H1 (cell line): ENCODE data around the gene CALHM2. TPM values are rescaled to one million over a fixed set of nuclear protein-coding genes. Genes with fewer than 3 reads are reported as not detected.

Source experiments
- CTCF ChIA-PET: fragments of 300-600 bp; sonication (Branson Sonifier 250); formaldehyde crosslinking; loops from one replicate; lab custom pipeline; 2021; ENCODE audit not compliant: partially characterized antibody; lab: Charles Lee
- POLR2A ChIA-PET: fragments of 300-600 bp; sonication (Branson Sonifier 250); formaldehyde crosslinking; loops from one replicate; lab custom pipeline; 2021; ENCODE audit warnings: inconsistent platforms; ENCODE audit not compliant: partially characterized antibody; lab: Charles Lee
- DNase-seq, 2 experiments: peaks; one replicate each; pipeline versions ENCODE4 v3.0.0 to v3.0.0-alpha.2; 2010 to 2022; ENCODE audit warnings: low spot score in 2 of 2, low read depth in 1 of 2, mixed read lengths in 1 of 2
- FAIRE-seq: peaks from 2 replicates; lab custom pipeline; 2011; peaks lifted over from hg19 to GRCh38; lab: Jason Lieb, UNC
- H2AFZ ChIP-seq: 2 replicates; pipeline ENCODE4 v1.8.1; 2012; ENCODE audit warnings: low read length, inconsistent platforms
- H2AK5ac ChIP-seq: 2 replicates; pipeline ENCODE4 v1.6.1; 2013; ENCODE audit warnings: low read depth, low read length
- H2BK120ac ChIP-seq: replicated peaks from 2 replicates; pipeline ENCODE3; 2013; ENCODE audit warnings: low read depth, low read length, inconsistent platforms
- H2BK12ac ChIP-seq: 2 replicates; pipeline ENCODE4 v1.6.1; 2013; ENCODE audit warnings: low read depth, low read length
- H2BK15ac ChIP-seq: 2 replicates; pipeline ENCODE4 v1.6.1; 2013; ENCODE audit warnings: low read length
- H2BK20ac ChIP-seq: 2 replicates; pipeline ENCODE4 v1.6.1; 2013; ENCODE audit warnings: low read length
- H2BK5ac ChIP-seq: 2 replicates; pipeline ENCODE4 v1.6.1; 2013; ENCODE audit warnings: low read depth, low read length
- H3K14ac ChIP-seq: 2 replicates; pipeline ENCODE4 v1.6.1; 2013; ENCODE audit warnings: inconsistent platforms; ENCODE audit not compliant: insufficient read length
- H3K18ac ChIP-seq: 2 replicates; pipeline ENCODE4 v1.6.1; 2013; ENCODE audit warnings: low read length; ENCODE audit errors: extremely low read depth
- H3K23ac ChIP-seq: 2 replicates; pipeline ENCODE4 v1.6.1; 2013; ENCODE audit warnings: inconsistent platforms; ENCODE audit not compliant: insufficient read length
- H3K23me2 ChIP-seq: 2 replicates; pipeline ENCODE4 v1.6.1; 2013; ENCODE audit warnings: low read depth, low read length
- H3K27ac ChIP-seq: 2 replicates; pipeline ENCODE4 v1.6.1; 2011; ENCODE audit warnings: low read depth, low read length, inconsistent platforms
- H3K27me3 ChIP-seq, 4 experiments: replicated peaks in 1 of 4; 1 replicate in 1 of 4; 2 replicates in 3 of 4; pipeline versions ENCODE4 v1.6.1 to v1.8.1; 2011 to 2013; ENCODE audit warnings: low read length in 3 of 4, mild to moderate bottlenecking in 3 of 4, inconsistent platforms in 2 of 4, mixed read lengths in 2 of 4, moderate library complexity in 1 of 4; ENCODE audit not compliant: control insufficient read depth in 3 of 4, insufficient read depth in 3 of 4; ENCODE audit errors: extremely low read depth in 1 of 4
- H3K36me3 ChIP-seq, 4 experiments: 2 replicates each; pipeline versions ENCODE4 v1.6.1 to v1.8.1; 2011 to 2013; ENCODE audit warnings: mild to moderate bottlenecking in 4 of 4, low read length in 3 of 4, moderate library complexity in 2 of 4, control low read depth in 1 of 4, inconsistent platforms in 1 of 4; ENCODE audit not compliant: insufficient read depth in 4 of 4, control insufficient read depth in 2 of 4
- H3K4ac ChIP-seq: replicated peaks from 2 replicates; pipeline ENCODE3; 2013; ENCODE audit warnings: low read length, low read depth, mixed read lengths, inconsistent platforms; ENCODE audit not compliant: insufficient read length
- H3K4me1 ChIP-seq, 4 experiments: replicated peaks in 1 of 4; 1 replicate in 1 of 4; 2 replicates in 3 of 4; pipeline versions ENCODE4 v1.6.1 to v1.8.1; 2011 to 2013; ENCODE audit warnings: low read length in 3 of 4, inconsistent platforms in 2 of 4, mixed read lengths in 1 of 4; ENCODE audit not compliant: insufficient read depth in 4 of 4, control insufficient read depth in 3 of 4
- H3K4me2 ChIP-seq, 2 experiments: 2 replicates each; pipeline versions ENCODE4 v1.6.1 to v1.8.1; 2011 to 2013; ENCODE audit warnings: low read depth in 2 of 2, low read length in 2 of 2, control low read depth in 1 of 2, inconsistent platforms in 1 of 2, mild to moderate bottlenecking in 1 of 2; ENCODE audit not compliant: insufficient read depth in 1 of 2
- H3K4me3 ChIP-seq, 4 experiments: fragments of 200-600, 300-600 bp in 1 of 4; sonication (generic), shearing (Covaris generic), sonication (Bioruptor Twin) in 1 of 4; 2 replicates each; pipeline versions ENCODE4 v1.5.1 to v1.8.1; 2011 to 2016; ENCODE audit warnings: low read length in 4 of 4, low read depth in 3 of 4, control low read depth in 2 of 4, inconsistent platforms in 2 of 4, mild to moderate bottlenecking in 2 of 4, mixed read lengths in 1 of 4, moderate library complexity in 1 of 4; ENCODE audit not compliant: insufficient read depth in 2 of 4; ENCODE audit errors: extremely low read depth in 1 of 4
- H3K56ac ChIP-seq: replicated peaks from 2 replicates; pipeline ENCODE3; 2013; ENCODE audit warnings: low read depth, mild to moderate bottlenecking, mixed read lengths, low read length, inconsistent platforms; ENCODE audit not compliant: insufficient read length
- H3K79me1 ChIP-seq: 2 replicates; pipeline ENCODE4 v1.6.1; 2013; ENCODE audit warnings: low read depth, low read length, control low read depth
- H3K79me2 ChIP-seq, 2 experiments: 2 replicates each; pipeline versions ENCODE4 v1.6.1 to v1.8.1; 2012 to 2013; ENCODE audit warnings: low read length in 2 of 2, mild to moderate bottlenecking in 2 of 2, inconsistent platforms in 1 of 2; ENCODE audit not compliant: insufficient read depth in 2 of 2, control insufficient read depth in 1 of 2
- H3K9ac ChIP-seq, 4 experiments: replicated peaks in 1 of 4; 1 replicate in 1 of 4; 2 replicates in 3 of 4; pipeline versions ENCODE4 v1.6.1 to v1.8.1; 2011 to 2013; ENCODE audit warnings: low read depth in 3 of 4, low read length in 3 of 4, control low read depth in 2 of 4, mild to moderate bottlenecking in 2 of 4, moderate library complexity in 2 of 4, inconsistent platforms in 1 of 4; ENCODE audit errors: extremely low read depth in 1 of 4
- H3K9me3 ChIP-seq, 2 experiments: 2 replicates each; pipeline versions ENCODE4 v1.6.1 to v1.8.1; 2012 to 2013; ENCODE audit warnings: mild to moderate bottlenecking in 2 of 2, moderate library complexity in 2 of 2, control low read depth in 1 of 2, inconsistent platforms in 1 of 2, low read depth in 1 of 2, low read length in 1 of 2, mixed read lengths in 1 of 2; ENCODE audit not compliant: insufficient read depth in 2 of 2
- H4K20me1 ChIP-seq, 2 experiments: replicated peaks in 1 of 2; 2 replicates each; pipeline versions ENCODE3 to v1.8.1; 2011 to 2013; ENCODE audit warnings: inconsistent platforms in 2 of 2, low read length in 2 of 2, mild to moderate bottlenecking in 1 of 2; ENCODE audit not compliant: insufficient read depth in 2 of 2, control insufficient read depth in 1 of 2
- H4K5ac ChIP-seq: 2 replicates; pipeline ENCODE4 v1.6.1; 2013; ENCODE audit warnings: low read length, low read depth, mixed read lengths, inconsistent platforms; ENCODE audit not compliant: insufficient read length
- H4K8ac ChIP-seq: 2 replicates; pipeline ENCODE4 v1.8.0; 2013; ENCODE audit warnings: mild to moderate bottlenecking, moderate library complexity, low read length, inconsistent platforms; ENCODE audit not compliant: insufficient read depth; ENCODE audit errors: extremely low read depth
- H4K91ac ChIP-seq: replicated peaks from 2 replicates; pipeline ENCODE3; 2013; ENCODE audit warnings: low read length, mixed read lengths, inconsistent platforms; ENCODE audit not compliant: insufficient read length
- JUN ChIP-seq: IDR thresholded peaks from 2 replicates; pipeline ENCODE4 v1.6.1; 2011; ENCODE audit warnings: low read depth, mild to moderate bottlenecking, improper control_type of control experiment, low read length
- WGBS, 2 experiments: shearing (Covaris generic) in 1 of 2; methylation state at CpG; one replicate each; pipeline versions ENCODE4 v1.1.6 to v1.1.7; 2013 to 2015; ENCODE audit warnings: low lambda C conversion rate in 2 of 2, mixed read lengths in 2 of 2, inconsistent platforms in 1 of 2, low coverage in 1 of 2, missing lambda C conversion rate in 1 of 2; ENCODE audit not compliant: insufficient replicate concordance in 2 of 2, insufficient coverage in 1 of 2, insufficient read length in 1 of 2; ENCODE audit errors: extremely low coverage in 1 of 2, missing lambda C conversion rate in 1 of 2; 5-methylcytosine and 5-hydroxymethylcytosine counted together
- polyA plus RNA-seq, 7 experiments: library from polyadenylated mRNA; depleted of rRNA in 3 of 7; stranded (reverse) in 5 of 7; unstranded in 2 of 7; fragments of >200 nt in 5 of 7; fragments of 200-250 nt in 2 of 7; gene quantifications; 1 replicate in 5 of 7; 2 replicates in 1 of 7; 4 replicates in 1 of 7; pipeline versions ENCODE4 v1.2.1 to v1.2.3, GENCODE V29; 2011 to 2013; ENCODE audit warnings: missing spikeins in 2 of 7, mixed read lengths in 2 of 7
- total RNA-seq: library from RNA; stranded (reverse); fragmentation: NEBNext Ultra II Directional; extraction: Animal tissue kit (Norgen Biotek cat#: 25700); gene quantifications from 2 replicates; pipeline ENCODE4 v1.2.1, GENCODE V29; 2021

Gene CALHM2
- total and polyA plus RNA-seq, 2 of the 8 experiments (the other 6 are each of a cell fraction or from before 2014, with no cell fraction given): 1.2 to 2.4 TPM

DNA sequence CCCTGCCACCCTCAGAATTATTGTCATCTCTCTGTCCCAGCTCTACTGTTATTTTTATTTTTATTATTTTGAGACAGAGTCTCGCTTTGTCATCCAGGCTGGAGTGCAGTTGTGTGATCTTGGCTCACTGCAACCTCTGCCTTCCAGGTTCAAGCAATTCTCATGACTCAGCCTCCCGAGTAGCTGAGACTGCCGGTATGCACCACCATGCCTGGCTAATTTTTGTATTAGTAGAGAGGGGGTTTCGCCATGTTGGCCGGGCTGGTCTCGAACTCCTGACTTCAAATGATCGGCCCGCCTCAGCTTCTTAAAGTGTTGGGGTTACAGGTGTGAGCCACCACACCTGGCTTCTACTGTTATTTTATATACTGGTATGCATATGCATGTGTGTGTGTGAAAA lies 11.0 kb downstream of the CALHM2 start:
- Histone ChIP-seq H2AFZ (no peak overlapping the region), H3K23me2 (no peaks in the 10 kb centered on the region), H3K14ac (no peak overlapping the region), H3K9me3 (no peaks in the 10 kb centered on the region), H3K36me3 (peaks cover 40 to 93% (median 84%) of the 10 kb centered on the region in 4 experiments), H2BK15ac (no peak overlapping the region), H4K8ac (no peak overlapping the region), H3K79me2 (no peaks in the 10 kb centered on the region), H2AK5ac (no peak overlapping the region), H4K20me1 (peaks cover 0 to 8% of the 10 kb centered on the region in 2 experiments), H3K18ac (no peak overlapping the region), H3K79me1 (no peaks in the 10 kb centered on the region; the same call in 1 of the 2 replicates), H3K4ac (no peak overlapping the region), H3K4me3 (no peak overlapping the region), H3K4me1 (no peaks in the 10 kb centered on the region), H2BK12ac (no peak overlapping the region), H4K5ac (no peak overlapping the region), H3K27ac (no peak overlapping the region), H3K23ac (no peak overlapping the region), H3K27me3 (no peaks in the 10 kb centered on the region), H4K91ac (no peak overlapping the region), H3K4me2 (no peak overlapping the region), H2BK5ac (no peak overlapping the region), H2BK20ac (no peak overlapping the region), H3K9ac (no peak overlapping the region), H3K56ac (no peak overlapping the region), H2BK120ac (no peak overlapping the region)
- no peak for FAIRE-seq
- no peak for TF ChIP-seq JUN
- WGBS, 2 experiments: 98% methylated on average over 8 of the region's 8 CpGs; no CpG with 5 or more reads in 1 of the 2 experiments
- POLR2A ChIA-PET: interaction anchor here (0.9 to 2.3 kb wide), 6 partner anchors 11 to 45 kb away, joined by 3 to 7 read pairs (median 4); partner anchors contain the start of genes ATP5MK, CALHM2 and PDCD11
- no peak for DNase-seq
- CTCF ChIA-PET: interaction anchor here (1.2 to 4.3 kb wide), 4 partner anchors 11 to 123 kb away, joined by 3 to 21 read pairs (median 5); partner anchors contain the start of gene CALHM2
